Stomach (tissue), 4 donors: ENCODE results near the gene TEDC1.

Source experiments
- EP300 ChIP-seq: sonication (generic); formaldehyde crosslinking; IDR thresholded peaks from one replicate; pipeline ENCODE4 v1.6.1; 2017; ENCODE audit warnings: antibody characterized with exemption
- TF ChIP-seq, protein P1 (sequence below), 7 experiments: fragments of 450-650 bp in 4 of 7; fragments of 200-600 bp in 3 of 7; sonication (generic) in 3 of 7; IDR thresholded peaks; one replicate each; pipeline ENCODE4 v1.5.1; 2016 to 2019; ENCODE audit warnings: antibody characterized with exemption in 7 of 7, control low read depth in 2 of 7, mild to moderate bottlenecking in 1 of 7

DNA sequence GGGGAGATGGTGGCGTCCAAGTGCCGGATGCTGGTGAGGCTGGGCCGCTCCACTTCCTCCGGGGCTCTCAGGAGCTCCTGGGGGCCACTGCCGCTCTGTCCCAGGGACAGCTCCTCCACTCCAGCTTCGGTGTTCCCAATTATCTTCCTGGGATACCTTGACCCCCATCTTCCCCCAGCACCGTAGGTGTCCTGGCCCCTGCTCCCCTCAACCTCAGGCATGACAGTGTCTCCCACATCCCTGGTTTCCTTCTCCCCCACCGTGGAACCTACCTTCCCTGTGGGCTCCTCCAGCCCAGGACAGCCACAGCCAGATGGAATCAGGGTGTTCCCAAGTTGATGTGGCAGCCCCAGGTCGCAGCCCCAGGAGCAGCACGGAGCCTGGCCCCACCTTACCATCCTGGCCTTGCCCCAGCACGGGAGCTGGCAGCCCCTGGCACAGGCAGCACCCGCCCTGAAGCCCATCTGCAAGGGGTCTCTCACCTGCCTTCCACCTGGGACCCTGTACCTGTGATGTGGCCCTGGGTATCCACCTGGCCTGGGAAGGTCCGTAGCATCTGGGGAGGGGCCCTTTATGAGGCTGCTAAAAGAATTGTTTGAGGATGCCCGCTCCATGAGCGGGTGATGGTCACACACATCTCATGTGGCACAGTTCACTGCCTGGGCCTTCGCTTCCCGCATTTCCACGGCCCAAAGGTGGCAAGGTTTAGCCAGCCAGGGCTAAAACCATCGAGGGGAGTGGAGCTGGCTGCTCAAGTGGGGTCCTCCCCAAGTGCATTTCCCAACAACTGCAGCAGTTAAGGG, 39.4 kb downstream of the TEDC1 start:
- TF ChIP-seq EP300: no peak
- TF ChIP-seq, protein P1, sequence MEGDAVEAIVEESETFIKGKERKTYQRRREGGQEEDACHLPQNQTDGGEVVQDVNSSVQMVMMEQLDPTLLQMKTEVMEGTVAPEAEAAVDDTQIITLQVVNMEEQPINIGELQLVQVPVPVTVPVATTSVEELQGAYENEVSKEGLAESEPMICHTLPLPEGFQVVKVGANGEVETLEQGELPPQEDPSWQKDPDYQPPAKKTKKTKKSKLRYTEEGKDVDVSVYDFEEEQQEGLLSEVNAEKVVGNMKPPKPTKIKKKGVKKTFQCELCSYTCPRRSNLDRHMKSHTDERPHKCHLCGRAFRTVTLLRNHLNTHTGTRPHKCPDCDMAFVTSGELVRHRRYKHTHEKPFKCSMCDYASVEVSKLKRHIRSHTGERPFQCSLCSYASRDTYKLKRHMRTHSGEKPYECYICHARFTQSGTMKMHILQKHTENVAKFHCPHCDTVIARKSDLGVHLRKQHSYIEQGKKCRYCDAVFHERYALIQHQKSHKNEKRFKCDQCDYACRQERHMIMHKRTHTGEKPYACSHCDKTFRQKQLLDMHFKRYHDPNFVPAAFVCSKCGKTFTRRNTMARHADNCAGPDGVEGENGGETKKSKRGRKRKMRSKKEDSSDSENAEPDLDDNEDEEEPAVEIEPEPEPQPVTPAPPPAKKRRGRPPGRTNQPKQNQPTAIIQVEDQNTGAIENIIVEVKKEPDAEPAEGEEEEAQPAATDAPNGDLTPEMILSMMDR (IDR thresholded peaks at IDR 0.05): no peak
